Measurements from ENCODE around the gene BOLL.

DNA sequence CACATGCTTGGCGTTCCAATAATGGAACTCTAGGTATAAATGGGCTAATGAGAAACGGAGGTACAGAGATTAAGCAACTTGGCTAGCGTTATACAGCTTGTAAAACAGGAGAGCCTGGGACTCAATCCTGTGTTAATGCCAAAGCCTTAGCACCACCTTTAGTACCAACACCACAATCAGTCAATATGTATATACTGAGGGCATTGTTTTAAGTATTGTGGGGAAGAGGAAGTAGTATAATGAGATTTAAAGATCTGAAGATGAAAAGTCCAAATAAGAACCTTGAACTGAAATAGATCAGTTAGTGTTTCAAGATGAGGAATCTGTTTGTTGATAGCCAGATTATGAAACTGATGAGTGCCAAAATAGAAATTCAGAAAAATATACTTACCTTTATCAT is 71.8 kb downstream of the BOLL start:
- TF ChIP-seq, protein P1, sequence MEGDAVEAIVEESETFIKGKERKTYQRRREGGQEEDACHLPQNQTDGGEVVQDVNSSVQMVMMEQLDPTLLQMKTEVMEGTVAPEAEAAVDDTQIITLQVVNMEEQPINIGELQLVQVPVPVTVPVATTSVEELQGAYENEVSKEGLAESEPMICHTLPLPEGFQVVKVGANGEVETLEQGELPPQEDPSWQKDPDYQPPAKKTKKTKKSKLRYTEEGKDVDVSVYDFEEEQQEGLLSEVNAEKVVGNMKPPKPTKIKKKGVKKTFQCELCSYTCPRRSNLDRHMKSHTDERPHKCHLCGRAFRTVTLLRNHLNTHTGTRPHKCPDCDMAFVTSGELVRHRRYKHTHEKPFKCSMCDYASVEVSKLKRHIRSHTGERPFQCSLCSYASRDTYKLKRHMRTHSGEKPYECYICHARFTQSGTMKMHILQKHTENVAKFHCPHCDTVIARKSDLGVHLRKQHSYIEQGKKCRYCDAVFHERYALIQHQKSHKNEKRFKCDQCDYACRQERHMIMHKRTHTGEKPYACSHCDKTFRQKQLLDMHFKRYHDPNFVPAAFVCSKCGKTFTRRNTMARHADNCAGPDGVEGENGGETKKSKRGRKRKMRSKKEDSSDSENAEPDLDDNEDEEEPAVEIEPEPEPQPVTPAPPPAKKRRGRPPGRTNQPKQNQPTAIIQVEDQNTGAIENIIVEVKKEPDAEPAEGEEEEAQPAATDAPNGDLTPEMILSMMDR (IDR thresholded peaks at IDR 0.05): no peak
- TF ChIP-seq TCF7L2 (IDR thresholded peaks at IDR 0.05; ENCODE audit: low read depth, low read length) (no peak), POLR2AphosphoS5 (IDR thresholded peaks at IDR 0.05; ENCODE audit: low read depth, low read length) (no peak), SIN3A (IDR thresholded peaks at IDR 0.05; ENCODE audit: borderline replicate concordance, insufficient read depth, low read depth, low read length) (no peak)
